ENCODE data around the gene BCL7B.
"Not testable (repeated sequence)": the region's sequence is repeated elsewhere in the genome, so short reads cannot be mapped to it uniquely, and the experiment has no call there.

BCL7B gene

DNA sequence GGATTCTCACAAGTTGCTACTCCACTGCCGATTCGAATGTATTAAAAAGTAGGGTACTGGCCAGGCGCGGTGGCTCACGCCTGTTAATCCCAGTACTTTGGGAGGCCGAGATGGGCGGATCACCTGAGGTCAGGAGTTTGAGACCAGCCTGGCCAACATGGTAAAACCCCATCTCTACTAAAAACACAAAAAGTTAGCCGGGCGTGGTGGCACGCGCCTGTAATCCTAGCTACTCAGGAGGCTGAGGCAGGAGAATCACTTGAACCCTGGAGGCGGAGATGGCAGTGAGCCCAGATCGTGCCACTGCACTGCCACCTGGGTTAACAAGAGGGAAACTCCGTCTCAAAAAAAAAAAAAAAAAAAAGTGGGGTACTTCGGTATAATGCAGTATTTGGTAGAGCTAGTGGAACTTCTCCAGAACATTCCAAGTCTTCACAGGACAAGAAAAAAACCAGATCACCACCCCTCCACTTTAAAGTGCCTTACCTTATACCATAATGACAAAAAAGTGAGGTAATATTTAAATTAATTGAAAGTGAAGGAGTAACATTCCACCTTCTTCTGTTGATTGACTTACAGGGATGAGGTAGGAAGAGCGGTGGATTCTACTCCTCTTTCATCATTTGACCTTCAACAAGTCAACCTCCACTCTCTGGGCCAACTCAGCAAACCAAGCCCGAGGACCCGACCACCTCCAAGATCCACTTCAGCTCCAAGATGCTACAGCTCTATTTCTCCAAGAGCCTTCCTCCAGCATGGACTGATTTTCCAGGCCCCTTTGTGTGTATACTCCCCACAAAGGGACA, 37.4 kb downstream of the BCL7B start:
- Histone ChIP-seq H3K9me3 (ENCODE audit: low read length) (peaks cover 3% of the 10 kb centered on the region), H3K27me3 (ENCODE audit: insufficient read depth, low read length) (no peaks in the 10 kb centered on the region), H3K4me3 (ENCODE audit: low read length) (peak overlapping the region; percentile 56), H3K36me3 (ENCODE audit: insufficient read depth, low read length) (peaks cover 39% of the 10 kb centered on the region), H2AFZ (ENCODE audit: low read depth, low read length) (no peak overlapping the region), H3K4me1 (ENCODE audit: insufficient read depth, low read length) (peaks cover 20% of the 10 kb centered on the region)

DNA sequence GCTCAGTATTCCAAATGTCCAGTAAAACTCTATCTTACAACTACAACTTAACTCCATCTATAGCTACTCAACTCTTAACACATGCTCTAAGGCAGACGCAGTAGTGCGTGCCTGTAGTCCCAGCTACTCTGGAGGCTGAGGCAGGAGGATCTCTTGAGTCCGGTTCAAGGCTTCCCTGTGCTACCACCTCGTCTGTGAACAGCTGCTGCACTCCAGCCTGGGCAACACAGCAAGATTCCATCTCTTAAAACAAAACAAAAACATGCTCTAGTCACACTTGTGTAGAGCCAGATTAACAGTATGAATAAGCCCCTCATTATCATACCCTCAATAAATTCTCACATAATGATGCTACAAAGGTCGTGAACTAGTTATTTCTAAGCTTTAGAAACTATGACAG, 39.0 kb downstream of the BCL7B start:
- Histone ChIP-seq H2AFZ (ENCODE audit: low read depth, low read length) (no peak overlapping the region), H3K36me3 (ENCODE audit: insufficient read depth, low read length) (peaks cover 54% of the 10 kb centered on the region), H3K4me3 (ENCODE audit: low read length) (peak overlapping the region; percentile 56), H3K27me3 (ENCODE audit: insufficient read depth, low read length) (no peaks in the 10 kb centered on the region), H3K9me3 (ENCODE audit: low read length) (peaks cover 3% of the 10 kb centered on the region), H3K4me1 (ENCODE audit: insufficient read depth, low read length) (peaks cover 20% of the 10 kb centered on the region)

DNA sequence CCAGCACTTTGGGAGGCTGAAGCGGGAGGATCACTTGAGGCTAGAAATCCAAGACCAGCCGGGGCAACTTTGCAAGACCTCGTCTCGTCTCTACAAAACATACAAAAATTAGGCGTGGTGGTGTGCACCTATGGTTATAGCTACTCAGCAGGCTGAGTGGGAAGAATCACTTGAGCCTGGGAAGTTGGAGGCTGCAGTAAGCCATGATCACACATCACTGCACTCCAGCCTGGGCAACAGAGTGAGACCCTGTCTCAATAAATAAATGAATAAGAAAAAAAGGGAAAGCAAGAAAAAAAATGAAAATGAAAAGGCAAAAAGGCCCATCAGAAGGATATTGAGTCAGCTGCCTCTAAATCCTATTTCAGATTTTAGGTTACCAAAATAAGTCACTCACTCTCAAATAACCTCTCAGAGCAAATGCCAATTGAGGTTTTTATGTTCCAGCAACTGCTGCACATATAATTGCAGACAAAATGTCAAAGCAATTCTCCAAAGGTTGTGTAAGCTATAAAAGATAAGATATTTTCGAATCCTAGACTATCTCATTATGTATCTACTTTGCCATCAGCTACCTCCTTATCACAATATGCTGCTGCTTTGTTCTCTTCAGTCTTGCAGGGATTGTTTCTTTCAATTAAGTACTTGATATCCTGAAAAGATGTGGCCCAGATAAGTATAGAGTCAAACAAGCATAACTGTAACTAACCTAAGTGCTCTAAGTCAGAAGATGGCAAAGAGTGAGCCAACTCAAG, 40.1 kb downstream of the BCL7B start:
- peaks cover 3% of the 10 kb centered on the region for H3K9me3 ChIP-seq (ENCODE audit: low read length)
- H3K4me3 ChIP-seq (ENCODE audit: low read length) = no peak overlapping the region
- no peak overlapping the region for H2AFZ ChIP-seq (ENCODE audit: low read depth, low read length)
- H3K4me1 ChIP-seq (ENCODE audit: insufficient read depth, low read length) = peaks cover 20% of the 10 kb centered on the region
- H3K36me3 ChIP-seq (ENCODE audit: insufficient read depth, low read length) = peaks cover 61% of the 10 kb centered on the region
- no peaks in the 10 kb centered on the region for H3K27me3 ChIP-seq (ENCODE audit: insufficient read depth, low read length)

DNA sequence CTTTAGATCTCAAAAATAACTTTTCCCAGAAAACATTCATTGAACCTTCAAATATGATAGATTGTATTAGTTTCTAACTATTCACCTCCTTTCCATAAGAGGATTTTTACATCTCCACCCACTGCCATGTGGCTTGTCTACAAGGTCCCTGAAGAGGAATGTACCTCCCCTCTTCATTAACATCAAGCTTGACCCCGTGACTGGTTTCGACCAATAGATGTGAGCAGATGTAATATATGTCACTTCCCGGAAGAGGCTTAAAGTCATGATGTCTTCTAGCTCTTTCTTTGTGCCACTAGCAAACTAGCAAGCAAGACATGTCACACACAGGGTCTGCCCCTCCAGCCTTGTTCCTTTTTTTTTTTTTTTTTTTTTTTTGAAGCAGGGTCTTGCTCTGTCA, 42.3 kb downstream of the BCL7B start:
- Histone ChIP-seq H3K9me3 (ENCODE audit: low read length) (peaks cover 5% of the 10 kb centered on the region), H3K27me3 (ENCODE audit: insufficient read depth, low read length) (no peaks in the 10 kb centered on the region), H3K4me3 (ENCODE audit: low read length) (no peak overlapping the region), H3K4me1 (ENCODE audit: insufficient read depth, low read length) (peaks cover 14% of the 10 kb centered on the region), H3K36me3 (ENCODE audit: insufficient read depth, low read length) (peaks cover 73% of the 10 kb centered on the region), H2AFZ (ENCODE audit: low read depth, low read length) (no peak overlapping the region)

DNA sequence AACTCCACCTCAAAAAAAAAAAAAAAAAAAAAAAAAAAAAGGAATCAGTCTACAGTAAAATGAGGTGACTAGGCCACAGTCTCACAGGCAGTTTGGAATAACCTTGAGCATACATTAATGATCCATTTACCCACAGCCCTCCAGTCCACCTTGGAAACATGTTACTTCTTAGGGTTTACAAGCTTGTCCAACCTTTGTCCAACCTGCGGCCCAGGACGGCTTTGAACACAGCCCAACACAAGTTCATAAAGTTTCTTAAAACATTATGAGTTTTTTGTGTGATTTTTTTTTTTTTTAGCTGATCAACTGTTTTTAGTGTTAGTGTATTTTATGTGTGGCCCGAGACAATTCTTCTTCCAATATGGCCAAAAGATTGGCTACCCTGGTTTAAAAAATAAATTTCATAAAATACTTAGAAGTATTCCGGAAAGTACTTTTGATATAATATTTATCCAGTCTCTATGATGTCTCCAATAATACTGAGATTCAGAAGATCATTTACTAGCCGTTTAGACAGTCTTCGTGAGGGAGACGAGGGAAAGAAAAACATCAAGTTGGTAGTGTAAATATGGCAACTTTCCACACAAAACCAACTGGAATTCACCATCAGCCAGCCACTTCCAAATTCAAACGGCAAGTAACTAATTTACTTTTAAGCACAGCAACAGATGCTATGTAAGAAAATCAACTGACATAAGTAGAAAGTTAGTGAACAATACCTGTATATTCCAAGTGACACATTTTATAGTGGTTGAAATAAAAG, 45.3 kb downstream of the BCL7B start:
- H2AFZ ChIP-seq (ENCODE audit: low read depth, low read length) = no peak overlapping the region
- H3K27me3 ChIP-seq (ENCODE audit: insufficient read depth, low read length) = no peaks in the 10 kb centered on the region
- peaks cover 5% of the 10 kb centered on the region for H3K9me3 ChIP-seq (ENCODE audit: low read length)
- H3K4me1 ChIP-seq (ENCODE audit: insufficient read depth, low read length) = no peaks in the 10 kb centered on the region
- H3K36me3 ChIP-seq (ENCODE audit: insufficient read depth, low read length) = peaks cover 77% of the 10 kb centered on the region
- H3K4me3 ChIP-seq (ENCODE audit: low read length) = no peak overlapping the region

DNA sequence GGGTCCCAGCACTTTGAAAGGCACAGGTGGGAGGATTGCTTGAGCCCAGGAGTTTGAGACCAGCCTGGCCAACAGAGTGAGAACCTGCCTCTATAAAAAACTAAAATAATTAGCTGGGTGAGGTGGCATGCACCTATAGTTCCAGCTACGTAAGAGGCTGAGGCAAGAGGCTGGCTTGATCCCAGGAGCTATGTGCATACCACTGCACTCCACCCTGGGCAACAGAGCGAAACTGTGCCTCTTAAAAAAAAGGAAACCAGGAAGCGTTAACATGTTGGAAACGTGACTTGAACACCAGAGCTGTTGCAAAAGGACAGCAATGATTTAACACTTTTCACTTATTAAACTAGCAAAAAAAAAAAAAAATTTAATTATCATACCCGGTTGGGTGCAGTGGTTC, 48.0 kb downstream of the BCL7B start:
- Histone ChIP-seq H3K4me1 (ENCODE audit: insufficient read depth, low read length) (no peaks in the 10 kb centered on the region), H3K27me3 (ENCODE audit: insufficient read depth, low read length) (no peaks in the 10 kb centered on the region), H3K9me3 (ENCODE audit: low read length) (peaks cover 2% of the 10 kb centered on the region), H3K36me3 (ENCODE audit: insufficient read depth, low read length) (peaks cover 71% of the 10 kb centered on the region), H2AFZ (ENCODE audit: low read depth, low read length) (no peak overlapping the region), H3K4me3 (ENCODE audit: low read length) (no peak overlapping the region)

DNA sequence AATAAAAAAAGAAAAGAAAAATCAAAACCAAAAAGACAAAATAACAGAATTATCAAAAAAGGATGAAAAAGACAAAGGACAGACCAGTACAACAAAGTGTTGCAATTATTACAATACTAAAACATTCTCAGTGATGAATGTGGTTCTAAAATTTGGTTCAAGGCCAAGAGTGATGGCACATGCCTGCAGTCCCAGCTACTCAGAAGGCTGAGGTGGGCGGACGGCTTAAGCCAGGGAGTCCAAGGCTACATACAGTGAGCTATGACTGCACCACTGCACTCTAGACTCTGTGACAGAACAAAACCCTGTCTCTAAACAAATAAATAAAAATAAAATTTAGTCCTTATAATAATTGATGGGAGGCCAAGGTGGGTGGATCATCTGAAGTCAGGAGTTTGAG, 49.9 kb downstream of the BCL7B start:
- Histone ChIP-seq H2AFZ (ENCODE audit: low read depth, low read length) (no peak overlapping the region), H3K27me3 (ENCODE audit: insufficient read depth, low read length) (no peaks in the 10 kb centered on the region), H3K4me3 (ENCODE audit: low read length) (no peak overlapping the region), H3K9me3 (ENCODE audit: low read length) (peaks cover 2% of the 10 kb centered on the region), H3K4me1 (ENCODE audit: insufficient read depth, low read length) (no peaks in the 10 kb centered on the region), H3K36me3 (ENCODE audit: insufficient read depth, low read length) (peaks cover 72% of the 10 kb centered on the region)

DNA sequence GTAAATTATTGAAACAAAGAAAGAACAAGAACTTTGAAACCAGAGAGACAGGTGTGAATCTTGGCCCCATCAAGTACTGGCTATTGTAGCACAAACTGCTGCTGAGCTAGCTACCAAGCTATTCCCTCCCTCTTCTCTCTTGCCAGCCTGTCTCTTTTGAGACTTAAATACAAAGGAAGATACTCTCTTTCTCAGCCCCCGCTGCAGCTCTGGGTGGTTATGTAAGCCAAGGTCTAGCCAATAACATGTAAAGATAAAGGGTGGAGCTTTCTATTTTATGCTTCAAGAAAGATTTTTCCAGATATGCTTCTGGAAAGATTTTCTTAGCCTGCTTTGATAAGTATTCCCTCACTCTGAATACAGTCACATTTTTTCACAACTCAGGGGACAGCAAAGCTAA, 52.6 kb downstream of the BCL7B start:
- Histone ChIP-seq H3K27me3 (ENCODE audit: insufficient read depth, low read length) (no peaks in the 10 kb centered on the region), H3K9me3 (ENCODE audit: low read length) (no peaks in the 10 kb centered on the region), H3K4me1 (ENCODE audit: insufficient read depth, low read length) (no peaks in the 10 kb centered on the region), H2AFZ (ENCODE audit: low read depth, low read length) (no peak overlapping the region), H3K4me3 (ENCODE audit: low read length) (no peak overlapping the region), H3K36me3 (ENCODE audit: insufficient read depth, low read length) (peaks cover 81% of the 10 kb centered on the region)

DNA sequence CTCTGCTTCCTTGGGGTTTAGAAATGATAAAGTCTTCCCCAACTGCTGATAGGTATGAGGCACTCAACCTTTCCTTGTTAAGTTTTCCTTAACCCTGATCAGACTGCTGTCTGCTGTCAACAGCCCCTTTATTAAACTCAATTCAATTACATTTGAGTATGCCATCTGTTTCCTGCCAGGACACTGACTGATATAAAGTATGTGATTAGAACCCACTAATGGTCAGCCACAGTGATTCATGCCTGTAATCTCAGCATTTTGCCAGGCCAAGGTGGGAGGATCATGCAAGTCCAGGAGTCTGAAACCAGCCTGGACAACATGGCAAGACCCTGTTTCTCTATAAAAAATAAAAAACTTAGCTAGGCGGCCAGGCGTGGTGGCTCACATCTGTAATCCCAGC, 53.5 kb downstream of the BCL7B start:
- no peaks in the 10 kb centered on the region for H3K27me3 ChIP-seq (ENCODE audit: insufficient read depth, low read length)
- no peak overlapping the region for H2AFZ ChIP-seq (ENCODE audit: low read depth, low read length)
- peaks cover 83% of the 10 kb centered on the region for H3K36me3 ChIP-seq (ENCODE audit: insufficient read depth, low read length)
- H3K4me1 ChIP-seq (ENCODE audit: insufficient read depth, low read length) = no peaks in the 10 kb centered on the region
- H3K9me3 ChIP-seq (ENCODE audit: low read length) = no peaks in the 10 kb centered on the region
- H3K4me3 ChIP-seq (ENCODE audit: low read length) = no peak overlapping the region

DNA sequence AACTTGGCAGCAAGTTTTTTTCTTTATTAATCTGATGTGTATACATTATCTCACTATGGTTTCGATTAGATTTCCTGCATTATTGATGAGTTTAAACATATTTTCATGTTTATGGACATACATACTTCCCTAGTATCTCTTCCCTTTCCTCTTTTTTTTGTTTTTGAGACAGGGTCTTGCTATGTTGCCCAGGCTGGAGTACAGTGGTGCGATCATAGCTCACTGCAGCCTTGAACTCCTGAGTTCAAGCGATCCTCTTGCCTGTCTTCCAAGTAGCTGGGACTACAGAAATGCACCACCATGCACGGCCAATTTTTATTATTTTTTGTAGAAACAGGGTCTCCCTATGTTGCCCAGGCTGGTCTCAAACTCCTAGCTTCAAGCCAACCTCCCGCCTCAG, 54.3 kb downstream of the BCL7B start:
- H3K4me3 ChIP-seq (ENCODE audit: low read length) = no peak overlapping the region
- H3K9me3 ChIP-seq (ENCODE audit: low read length) = no peaks in the 10 kb centered on the region
- H2AFZ ChIP-seq (ENCODE audit: low read depth, low read length) = no peak overlapping the region
- no peaks in the 10 kb centered on the region for H3K4me1 ChIP-seq (ENCODE audit: insufficient read depth, low read length)
- H3K36me3 ChIP-seq (ENCODE audit: insufficient read depth, low read length) = peaks cover 87% of the 10 kb centered on the region
- H3K27me3 ChIP-seq (ENCODE audit: insufficient read depth, low read length) = no peaks in the 10 kb centered on the region

DNA sequence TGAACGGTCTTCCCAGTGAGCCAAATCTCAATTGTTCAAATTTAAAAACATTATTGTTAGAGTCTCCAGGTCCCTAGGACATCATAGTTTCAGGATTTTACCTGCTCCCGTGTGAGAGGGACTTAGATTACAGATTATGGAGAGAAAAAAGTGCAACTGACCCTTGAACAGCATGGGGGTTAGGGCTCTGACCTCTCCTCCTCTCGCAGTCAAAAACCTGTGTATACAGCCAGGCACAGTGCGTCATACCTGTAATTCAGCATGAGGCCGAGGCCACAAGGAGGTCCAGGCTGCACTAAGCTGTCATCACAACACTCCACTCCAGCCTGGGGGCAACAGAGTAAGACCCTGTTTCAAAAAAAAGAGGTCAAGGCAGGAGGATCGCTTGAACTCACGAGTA, 60.9 kb downstream of the BCL7B start:
- Histone ChIP-seq H3K36me3 (ENCODE audit: insufficient read depth, low read length) (peaks cover 93% of the 10 kb centered on the region), H2AFZ (ENCODE audit: low read depth, low read length) (no peak overlapping the region), H3K27me3 (ENCODE audit: insufficient read depth, low read length) (no peaks in the 10 kb centered on the region), H3K4me3 (ENCODE audit: low read length) (no peak overlapping the region), H3K9me3 (ENCODE audit: low read length) (no peaks in the 10 kb centered on the region), H3K4me1 (ENCODE audit: insufficient read depth, low read length) (no peaks in the 10 kb centered on the region)

DNA sequence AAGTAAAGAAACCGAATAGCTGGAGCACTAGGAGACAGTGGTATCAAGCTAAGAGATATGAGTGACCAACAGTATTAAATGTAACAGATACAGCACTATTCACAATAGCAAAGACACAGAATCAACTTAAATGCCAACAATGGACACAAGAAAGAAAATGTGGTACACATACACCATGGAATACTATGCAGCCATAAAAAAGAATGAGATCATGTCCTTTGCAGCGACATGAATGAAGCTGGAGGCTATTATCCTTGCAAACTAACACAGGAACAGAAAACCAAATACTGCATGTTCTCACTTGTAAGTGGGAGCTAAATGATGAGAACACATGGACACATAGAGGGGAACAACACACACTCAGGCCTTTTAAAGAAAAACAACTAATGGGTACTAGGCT, 62.0 kb downstream of the BCL7B start:
- not testable (repeated sequence) for H3K4me1 ChIP-seq (ENCODE audit: insufficient read depth, low read length); H3K27me3 ChIP-seq (ENCODE audit: insufficient read depth, low read length); H3K4me3 ChIP-seq (ENCODE audit: low read length); H3K9me3 ChIP-seq (ENCODE audit: low read length); H2AFZ ChIP-seq (ENCODE audit: low read depth, low read length)
- peaks cover 89% of the 10 kb centered on the region for H3K36me3 ChIP-seq (ENCODE audit: insufficient read depth, low read length)

DNA sequence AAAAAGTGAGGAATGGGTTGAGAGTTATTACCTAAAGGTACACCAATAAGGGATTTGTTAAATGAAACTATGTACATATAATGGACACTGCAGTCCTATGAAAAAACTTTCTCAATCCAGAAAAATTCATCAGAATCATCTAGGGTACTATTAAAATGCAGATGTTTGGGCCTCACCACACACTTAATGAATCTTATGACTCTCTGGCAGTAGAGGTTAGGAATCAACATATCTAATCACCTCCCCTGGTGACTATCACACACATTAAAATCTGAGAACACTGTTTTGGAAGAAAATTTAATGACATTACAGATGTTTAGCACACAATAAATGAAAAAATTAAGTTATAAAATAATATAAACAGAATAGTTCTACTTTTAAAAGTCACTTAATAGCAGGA, 67.5 kb downstream of the BCL7B start:
- Histone ChIP-seq H3K27me3 (ENCODE audit: insufficient read depth, low read length) (no peaks in the 10 kb centered on the region), H3K4me3 (ENCODE audit: low read length) (no peak overlapping the region), H3K36me3 (ENCODE audit: insufficient read depth, low read length) (peaks cover 85% of the 10 kb centered on the region), H2AFZ (ENCODE audit: low read depth, low read length) (no peak overlapping the region), H3K9me3 (ENCODE audit: low read length) (no peaks in the 10 kb centered on the region), H3K4me1 (ENCODE audit: insufficient read depth, low read length) (no peaks in the 10 kb centered on the region)
